ENCODE results near the gene CEP41.

The CEP41 gene

DNA sequence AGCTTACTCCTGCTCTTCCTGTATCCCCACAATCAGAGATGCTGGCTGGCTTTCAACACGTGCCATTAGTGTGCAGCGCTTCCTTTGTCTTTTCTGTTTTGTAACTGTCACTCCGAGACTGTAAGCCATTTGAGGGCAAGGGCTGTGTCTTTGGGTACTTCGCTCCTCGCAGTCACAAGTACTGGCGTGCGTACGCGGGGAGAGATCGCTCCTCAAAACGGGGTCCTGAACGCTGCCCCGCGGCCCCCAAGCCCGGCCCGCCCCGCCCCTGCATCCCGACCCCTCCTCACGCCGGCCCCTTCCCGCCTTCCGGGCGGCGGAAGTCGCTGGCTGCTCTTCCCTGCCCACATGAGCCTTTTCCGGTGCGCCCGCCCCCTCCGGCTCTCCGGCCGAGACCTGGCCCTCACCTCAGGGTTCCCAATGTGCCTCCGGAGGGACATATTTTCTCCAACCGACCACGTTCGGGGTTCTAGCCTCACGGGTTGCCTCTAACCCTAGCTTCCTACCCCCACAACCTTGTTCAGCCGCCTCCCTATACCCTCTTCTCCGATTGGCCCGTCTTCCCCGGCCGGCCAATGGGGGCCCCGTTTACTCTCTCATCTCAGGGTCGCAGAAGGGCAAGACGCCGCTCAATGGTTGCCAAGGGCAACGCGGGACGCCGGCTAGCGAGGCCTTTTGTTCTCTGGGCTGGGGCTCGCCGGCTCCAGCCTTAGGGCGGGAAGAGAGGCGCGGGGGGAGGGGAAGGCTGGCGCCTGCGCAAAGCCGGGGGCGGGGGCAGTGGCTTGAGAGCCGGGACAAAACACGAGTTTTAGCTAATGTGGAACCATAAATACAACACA is at the start of gene CEP41:
TSS of gene CEP41 (minus strand) at position 490 of the 839 bp plus-strand sequence. CDS start at position 440, 50 bp downstream.
- DNase-seq, result peak; percentile 98

DNA sequence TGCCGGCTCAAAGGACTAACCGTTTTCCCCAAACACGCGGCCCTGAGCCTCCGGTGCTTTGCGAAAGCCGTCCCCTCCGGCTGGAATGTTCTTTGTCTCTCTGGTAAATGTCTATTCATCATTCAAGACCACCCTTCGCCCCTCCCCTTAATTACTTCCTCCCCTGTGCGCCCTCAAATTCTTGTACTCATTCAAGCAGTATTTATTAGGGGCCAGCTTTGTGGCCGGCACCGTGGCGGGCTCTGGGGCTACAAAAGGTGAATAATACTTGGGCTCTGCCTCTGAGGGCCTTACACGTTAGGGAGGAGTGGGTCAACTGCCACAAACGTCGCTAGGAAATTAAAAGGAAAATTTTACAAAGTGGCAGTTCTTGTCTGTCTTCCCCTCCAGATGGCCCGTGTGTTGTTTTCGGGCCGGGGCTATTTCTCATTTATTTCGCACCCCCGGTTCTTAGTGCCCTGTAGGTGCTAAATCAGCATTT is 49.5 kb upstream of the CEP41 start:
- DNase-seq, result no peak

DNA sequence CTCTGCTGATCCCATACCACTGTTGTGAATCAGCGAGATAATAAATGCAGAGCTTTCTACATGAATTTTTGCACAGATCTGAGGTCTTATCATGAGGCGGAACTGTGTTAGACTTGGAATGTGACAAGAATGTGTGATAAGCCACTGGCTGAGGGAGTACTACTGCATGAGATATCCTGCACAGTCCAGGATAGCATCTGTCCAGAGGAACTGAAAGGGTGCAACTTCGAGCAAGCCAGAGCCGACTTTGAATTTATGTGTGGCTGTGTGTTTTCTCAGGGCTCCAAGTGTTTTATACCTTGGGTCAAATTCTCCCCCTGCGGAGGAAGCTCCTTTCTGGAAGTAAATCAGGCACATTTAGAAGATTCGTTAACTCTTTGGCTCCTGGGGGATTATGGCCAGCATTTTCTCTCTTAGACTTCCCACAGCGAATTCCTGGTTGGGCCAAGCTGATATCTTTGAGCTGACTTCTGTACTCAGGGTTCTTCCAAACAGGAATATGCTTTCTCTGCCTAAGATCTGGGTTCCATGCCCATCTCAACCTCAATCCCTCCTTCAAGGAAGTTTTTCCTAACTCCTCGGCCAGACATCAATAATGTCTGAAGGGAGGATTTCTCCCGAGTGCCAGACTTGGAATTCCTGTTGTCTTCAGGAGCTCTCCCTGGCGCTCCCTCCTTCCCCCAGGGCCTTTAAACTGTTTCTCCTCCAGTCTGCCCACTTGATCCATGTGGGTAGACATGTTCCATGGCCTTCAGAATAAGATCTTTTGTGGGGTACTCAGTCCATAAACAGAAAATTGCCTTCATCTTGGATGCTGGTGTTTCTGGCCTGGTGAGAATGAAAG is 48.5 kb upstream of the CEP41 start:
- DNase-seq, result no peak

DNA sequence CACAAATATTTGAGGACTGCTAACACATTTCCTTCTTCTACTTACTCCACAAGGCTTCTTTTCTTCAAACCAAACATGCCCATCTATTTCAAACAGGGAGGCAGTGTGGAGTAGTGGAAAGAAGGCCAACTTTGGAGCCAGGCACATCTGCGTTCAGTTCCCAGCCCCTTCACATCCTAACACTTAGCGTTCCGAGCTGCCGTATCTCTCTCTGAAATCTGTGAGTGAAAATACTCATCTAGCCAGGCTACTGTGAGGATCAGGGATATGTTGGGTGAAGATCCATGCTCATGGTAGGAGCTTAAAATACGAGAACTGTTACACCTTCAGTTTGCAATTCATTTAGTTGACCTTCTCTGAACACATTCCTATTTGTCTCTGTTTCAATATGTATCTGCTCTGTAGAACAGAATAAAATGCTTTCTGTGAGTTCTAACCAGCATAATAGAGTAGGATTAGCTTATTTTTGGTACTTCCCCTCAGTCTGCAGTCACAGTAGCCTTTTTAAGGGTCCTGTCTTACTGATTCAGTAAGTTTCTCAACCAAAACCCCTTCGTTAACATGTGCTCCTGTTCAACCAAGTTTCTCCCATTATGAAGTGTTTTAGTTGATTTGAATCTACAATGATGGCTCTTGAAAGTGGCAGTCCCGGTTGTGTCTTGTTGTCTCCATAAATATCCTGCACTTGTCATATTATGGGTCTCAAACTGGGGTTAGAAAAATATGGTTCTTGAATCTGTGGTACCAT is 47.8 kb upstream of the CEP41 start:
- no peak for DNase-seq

DNA sequence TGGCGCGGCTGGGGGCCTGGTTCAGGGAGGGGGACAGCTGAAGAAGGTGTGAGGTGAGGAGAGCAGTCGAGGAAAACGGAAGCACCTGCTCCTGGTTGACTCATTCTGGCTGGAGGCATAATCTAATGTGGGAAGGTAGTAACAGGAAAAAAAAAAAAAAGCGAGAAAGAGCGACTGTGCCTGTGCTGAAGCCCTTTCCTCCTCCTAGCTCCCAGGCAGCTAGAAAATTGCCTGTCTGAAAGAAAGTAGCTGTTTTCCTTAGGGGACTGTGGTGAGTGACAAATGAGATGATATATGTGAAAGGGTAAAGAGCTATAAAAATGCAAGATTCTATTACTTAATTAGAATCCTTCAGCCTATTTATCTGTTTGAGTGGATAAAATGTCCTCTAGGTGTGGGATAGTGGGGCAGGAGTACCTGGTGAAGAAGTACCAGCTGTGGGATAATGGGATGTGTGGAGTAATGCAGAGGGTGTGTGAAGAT is 46.2 kb upstream of the CEP41 start:
- peak; percentile 79 for DNase-seq

- peak; percentile 96 for DNase-seq
Measured at GRCh38 chr7:130486114-130486953, 45.5 kb upstream of the CEP41 start.

GRCh38 chr7:130485734-130486113 is 44.9 kb upstream of the CEP41 start:
- no peak for DNase-seq

DNA sequence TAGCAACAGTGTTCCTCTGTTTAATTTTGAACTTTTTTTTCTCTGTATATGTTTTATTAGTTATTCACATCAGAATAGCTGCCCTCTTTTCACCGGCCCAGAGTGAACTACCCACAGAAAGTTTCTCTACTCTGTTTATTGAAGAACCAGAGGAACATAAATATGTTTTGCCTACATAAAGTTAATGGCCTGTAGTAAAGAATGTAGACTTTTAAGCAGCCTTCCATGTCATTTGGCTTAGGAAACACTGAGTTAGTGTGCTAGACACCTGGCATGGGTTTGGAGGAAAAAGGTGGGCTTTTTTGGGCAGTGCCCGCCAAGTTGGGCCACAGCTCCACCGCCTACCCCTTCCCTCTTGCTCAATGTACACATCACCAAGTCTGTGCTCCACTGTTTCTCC is 42.2 kb upstream of the CEP41 start:
- DNase-seq, result no peak

DNA sequence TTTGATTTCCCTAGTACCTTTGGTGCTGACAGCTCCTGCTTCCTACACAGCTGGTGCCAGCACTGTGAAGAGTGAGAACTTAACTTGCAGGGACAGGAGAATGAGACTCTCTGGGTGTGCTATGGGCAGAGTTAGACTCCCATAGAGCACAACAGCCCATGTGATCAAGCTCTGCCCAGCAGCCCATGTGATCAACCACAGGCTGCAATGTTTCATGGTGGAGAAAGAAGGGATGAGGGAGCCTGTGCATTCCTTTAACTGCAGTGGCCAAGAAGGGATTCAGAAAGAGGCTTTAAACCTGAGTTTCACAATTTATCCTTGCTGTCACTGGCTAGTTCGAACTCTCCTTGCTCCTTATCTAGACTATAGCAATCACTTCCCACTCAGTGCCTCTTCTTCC is 41.1 kb upstream of the CEP41 start:
- DNase-seq, result no peak

GRCh38 chr7:130479716-130480400 is 39.0 kb upstream of the CEP41 start:
- no peak for DNase-seq

DNA sequence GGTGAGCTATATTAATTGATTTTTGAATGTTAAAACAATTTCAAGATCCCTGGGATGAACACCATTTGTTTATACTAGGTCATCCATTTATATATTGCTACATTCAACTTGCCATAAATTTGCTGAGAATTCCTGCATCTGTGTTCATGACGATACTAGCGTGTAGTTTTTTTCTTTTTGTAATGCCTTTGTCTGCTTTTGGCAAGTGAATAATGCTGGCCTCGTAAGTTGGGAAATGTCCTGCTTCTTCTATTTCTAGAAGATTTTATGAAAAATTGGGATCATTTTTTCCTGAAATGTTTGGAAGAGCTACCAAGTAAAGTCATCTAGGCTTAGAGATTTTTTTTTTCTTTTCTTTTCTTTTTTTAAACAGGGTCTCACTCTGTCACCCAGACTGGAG is 38.2 kb upstream of the CEP41 start:
- no peak for DNase-seq

GRCh38 chr7:130476297-130477150 is 35.7 kb upstream of the CEP41 start:
- peak; percentile 59 for DNase-seq

- DNase-seq, result peak; percentile 30
Measured at GRCh38 chr7:130475776-130476175, 35.0 kb upstream of the CEP41 start.

GRCh38 chr7:130473876-130474275 is 33.1 kb upstream of the CEP41 start:
- DNase-seq, result peak; percentile 44

GRCh38 chr7:130473289-130473688 is 32.5 kb upstream of the CEP41 start:
- DNase-seq, result no peak

DNA sequence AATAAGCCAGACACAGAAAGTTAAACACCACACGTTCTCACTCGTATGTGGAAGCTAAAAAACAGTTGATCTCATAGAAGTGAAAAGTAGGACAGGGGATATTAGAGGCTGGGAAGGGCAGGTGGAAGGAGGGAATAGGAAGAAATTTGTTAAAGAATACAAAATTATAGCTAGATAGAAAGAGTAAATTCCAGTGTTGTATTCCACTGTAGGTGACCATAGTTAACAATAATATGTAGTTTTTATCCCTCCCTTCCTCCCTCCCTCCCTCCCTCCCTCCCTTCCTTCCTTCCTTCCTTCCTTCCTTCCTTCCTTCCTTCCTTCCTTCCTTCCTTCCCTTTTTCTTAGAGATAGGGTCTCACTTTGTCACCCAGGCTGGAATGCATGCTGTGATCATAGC is 31.2 kb upstream of the CEP41 start:
- DNase-seq, result no peak

GRCh38 chr7:130468612-130469011 is 27.8 kb upstream of the CEP41 start:
- DNase-seq, result no peak

DNA sequence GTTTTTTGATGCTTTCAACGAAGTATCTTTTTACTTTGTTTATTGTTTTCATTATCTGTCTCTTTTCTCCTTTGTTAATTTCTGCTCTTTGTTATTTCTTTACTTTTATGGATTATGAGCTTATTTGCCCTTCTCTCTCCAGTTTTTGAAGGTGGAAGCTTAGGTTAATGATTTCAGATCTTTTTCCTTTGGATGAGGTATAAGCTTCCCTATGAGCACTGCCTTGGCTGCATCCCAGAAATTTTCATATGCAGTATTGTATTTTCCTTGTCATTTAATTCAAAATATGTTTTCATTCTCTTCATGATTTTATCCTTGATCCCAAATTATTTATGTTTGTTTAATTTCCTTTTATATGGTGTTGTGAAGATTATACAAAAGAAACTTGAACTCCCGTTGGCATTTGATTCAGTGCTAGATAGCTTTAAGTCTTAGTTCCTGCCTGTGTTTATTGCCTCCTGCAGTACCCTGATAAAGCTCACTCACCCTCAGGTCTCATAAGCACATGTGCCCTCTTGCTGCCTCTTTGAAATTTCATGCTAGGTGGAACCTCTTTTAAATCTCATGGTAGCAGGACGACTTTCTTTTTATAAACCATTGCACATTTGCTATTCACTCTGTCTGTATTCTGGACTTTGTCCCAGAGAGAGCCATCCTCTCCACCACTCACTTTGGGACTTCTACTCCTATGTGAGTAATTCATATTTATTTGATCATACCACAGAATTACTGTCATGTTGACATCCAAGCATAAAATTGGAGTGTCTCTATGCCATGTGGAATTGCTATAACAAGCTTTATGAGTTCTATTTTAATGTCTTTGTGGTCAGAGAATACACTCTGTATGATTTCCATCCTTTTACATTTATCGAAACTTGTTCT is 23.0 kb upstream of the CEP41 start:
- DNase-seq, result no peak

DNA sequence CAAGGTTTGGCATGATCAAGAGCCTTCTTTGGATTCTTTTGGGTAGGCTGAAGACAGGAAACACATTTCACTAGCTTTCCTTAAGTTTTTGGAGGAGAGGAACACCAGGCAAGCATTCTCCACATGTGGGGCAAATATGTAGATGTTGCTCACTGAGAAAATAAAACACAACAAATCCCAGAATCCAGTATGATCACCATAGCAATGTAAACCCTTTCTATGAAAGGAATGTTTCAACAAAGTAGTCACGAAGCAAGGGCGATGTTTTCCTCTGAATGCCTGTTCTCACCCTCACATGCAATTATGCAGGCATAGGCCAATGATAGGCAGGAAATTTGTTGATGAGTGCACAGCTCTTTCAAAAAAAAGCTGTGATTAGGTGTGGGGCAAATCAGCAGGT is 20.5 kb upstream of the CEP41 start:
- DNase-seq, result no peak

Measured in NCI-H146 (cell line).